ENCODE measurements around the gene DTHD1.

DTHD1 gene

DNA sequence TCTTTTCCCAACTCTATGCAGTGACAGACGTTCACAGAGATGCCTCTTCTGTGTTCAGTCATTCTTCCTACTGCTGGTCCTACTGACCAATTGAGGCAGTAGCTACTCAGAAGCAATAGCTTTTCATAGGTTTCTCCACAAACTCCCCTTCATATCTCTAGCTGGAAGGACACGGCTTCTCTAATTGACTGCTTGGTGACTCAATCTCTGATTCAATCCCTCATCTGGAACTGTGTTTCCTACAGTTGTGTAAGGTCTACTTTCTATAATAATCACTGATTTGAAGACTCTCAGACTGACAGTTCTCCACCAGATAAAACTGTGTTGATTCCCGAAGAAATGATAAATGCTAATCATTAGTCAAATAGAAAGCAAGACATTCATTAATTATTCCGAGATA, 111.5 kb downstream of the DTHD1 start:
- H3K9me2 ChIP-seq (replicated peaks; ENCODE audit: low read depth, low read length): no peaks in the 10 kb centered on the region
- peaks cover 8% of the 10 kb centered on the region for H3K4me1 ChIP-seq (ENCODE audit: insufficient read depth, low read length, poor library complexity, severe bottlenecking)
- H3K4me3 ChIP-seq (ENCODE audit: low read length, poor library complexity, severe bottlenecking): no peak overlapping the region
- H3K36me3 ChIP-seq (ENCODE audit: insufficient read depth, low read length): no peaks in the 10 kb centered on the region
- no peak overlapping the region for H3K4me2 ChIP-seq (ENCODE audit: low read depth, low read length, poor library complexity, severe bottlenecking)
- TF ChIP-seq, protein P1, sequence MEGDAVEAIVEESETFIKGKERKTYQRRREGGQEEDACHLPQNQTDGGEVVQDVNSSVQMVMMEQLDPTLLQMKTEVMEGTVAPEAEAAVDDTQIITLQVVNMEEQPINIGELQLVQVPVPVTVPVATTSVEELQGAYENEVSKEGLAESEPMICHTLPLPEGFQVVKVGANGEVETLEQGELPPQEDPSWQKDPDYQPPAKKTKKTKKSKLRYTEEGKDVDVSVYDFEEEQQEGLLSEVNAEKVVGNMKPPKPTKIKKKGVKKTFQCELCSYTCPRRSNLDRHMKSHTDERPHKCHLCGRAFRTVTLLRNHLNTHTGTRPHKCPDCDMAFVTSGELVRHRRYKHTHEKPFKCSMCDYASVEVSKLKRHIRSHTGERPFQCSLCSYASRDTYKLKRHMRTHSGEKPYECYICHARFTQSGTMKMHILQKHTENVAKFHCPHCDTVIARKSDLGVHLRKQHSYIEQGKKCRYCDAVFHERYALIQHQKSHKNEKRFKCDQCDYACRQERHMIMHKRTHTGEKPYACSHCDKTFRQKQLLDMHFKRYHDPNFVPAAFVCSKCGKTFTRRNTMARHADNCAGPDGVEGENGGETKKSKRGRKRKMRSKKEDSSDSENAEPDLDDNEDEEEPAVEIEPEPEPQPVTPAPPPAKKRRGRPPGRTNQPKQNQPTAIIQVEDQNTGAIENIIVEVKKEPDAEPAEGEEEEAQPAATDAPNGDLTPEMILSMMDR (conservative IDR thresholded peaks at IDR 0.05; ENCODE audit: low read length): no peak
- TF ChIP-seq EZH2phosphoT487 (IDR thresholded peaks at IDR 0.05; ENCODE audit: borderline replicate concordance): no peak
- no peaks in the 10 kb centered on the region for H3K27me3 ChIP-seq (ENCODE audit: insufficient read depth, low read length, poor library complexity, severe bottlenecking)
- no peaks in the 10 kb centered on the region for H3K9me3 ChIP-seq (ENCODE audit: insufficient read depth, low read depth, low read length)
- no peaks in the 10 kb centered on the region for H3K79me2 ChIP-seq (ENCODE audit: insufficient read depth, low read length)
- H2AFZ ChIP-seq (ENCODE audit: low read length): no peak overlapping the region
- no peaks in the 10 kb centered on the region for H4K20me1 ChIP-seq (ENCODE audit: insufficient read depth, low read length, poor library complexity, severe bottlenecking)
- no peak overlapping the region for H3K9ac ChIP-seq (ENCODE audit: low read depth, low read length, poor library complexity, severe bottlenecking)
- H3F3A ChIP-seq (ENCODE audit: low read depth): no peaks in the 10 kb centered on the region

Measured in Loucy (cell line).